ENCODE results near the gene KCTD20.

Gene KCTD20

DNA sequence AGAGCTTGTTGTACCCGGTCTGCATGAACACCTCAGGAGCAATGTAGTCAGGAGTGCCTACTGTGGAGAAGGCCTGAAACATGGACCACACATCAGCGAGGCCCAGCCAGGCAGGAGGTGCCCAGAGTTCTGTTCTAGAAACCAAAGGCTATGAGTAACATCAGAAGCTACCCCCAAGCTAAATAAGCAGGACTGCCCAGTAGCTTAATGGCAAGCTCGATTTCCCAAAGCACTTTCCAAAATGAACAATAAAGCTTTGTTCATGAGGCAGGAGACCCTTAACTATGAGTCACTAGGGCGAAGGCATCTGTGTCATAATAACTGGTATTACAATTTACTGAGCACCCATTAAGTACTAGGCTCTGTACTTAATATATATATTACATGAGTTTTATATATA lies 57.1 kb downstream of the KCTD20 start:
- DNase-seq, result no peak

DNA sequence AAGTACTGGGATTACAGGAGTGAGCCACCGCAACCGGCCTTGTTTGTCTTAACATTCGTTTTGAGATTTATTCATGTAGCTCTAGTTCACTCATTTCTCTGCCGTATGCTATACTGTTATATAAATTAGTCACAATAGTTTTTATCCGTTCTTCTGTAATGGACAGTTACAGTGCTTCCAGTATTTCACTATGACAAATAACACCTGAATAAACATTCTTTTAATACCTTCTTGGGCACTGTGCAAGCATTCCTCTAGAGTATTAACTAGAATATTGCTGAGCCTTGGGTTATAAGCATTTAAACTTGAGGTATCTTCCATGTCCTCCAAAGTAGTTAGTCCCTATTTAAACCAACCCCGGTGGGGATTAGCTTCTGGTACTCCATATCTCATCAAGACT lies 58.9 kb downstream of the KCTD20 start:
- no peak for DNase-seq

DNA sequence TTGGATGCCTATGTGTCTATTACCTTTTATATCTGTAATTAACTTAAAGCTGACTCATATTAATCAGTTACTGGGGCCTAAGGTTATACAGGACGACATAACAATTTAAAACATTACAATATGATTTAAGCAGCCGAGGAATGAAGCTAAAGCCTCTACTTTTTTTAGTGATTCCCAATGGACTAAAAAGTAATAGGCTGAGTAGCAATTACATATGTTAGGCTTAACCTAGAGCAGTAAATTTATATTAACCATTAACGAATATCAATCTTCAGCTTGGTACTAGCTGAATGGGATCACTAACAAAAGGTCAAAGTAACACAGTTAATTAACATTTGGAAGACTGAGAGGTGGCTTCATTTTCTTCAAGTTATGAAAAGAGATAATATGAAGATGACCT lies 61.4 kb downstream of the KCTD20 start:
- DNase-seq, result no peak

DNA sequence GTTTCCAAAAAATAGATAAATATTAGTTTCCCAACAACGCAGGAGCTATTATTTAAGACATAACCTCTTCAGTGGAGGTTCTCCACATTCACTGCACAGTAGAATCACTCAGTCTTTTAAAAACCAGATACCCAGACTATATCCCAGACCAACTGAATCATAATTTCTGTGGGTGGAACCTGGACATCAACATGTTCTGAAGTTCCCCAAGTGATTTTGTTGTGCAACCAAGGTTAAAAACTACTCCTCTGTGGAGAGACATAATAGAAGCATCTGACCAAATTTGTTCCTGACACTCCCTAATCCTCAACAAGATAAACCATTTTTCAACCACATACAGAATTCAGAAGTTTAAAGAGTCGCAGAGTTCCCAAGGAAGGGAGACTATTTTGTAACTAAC lies 62.2 kb downstream of the KCTD20 start:
- DNase-seq, result no peak

DNA sequence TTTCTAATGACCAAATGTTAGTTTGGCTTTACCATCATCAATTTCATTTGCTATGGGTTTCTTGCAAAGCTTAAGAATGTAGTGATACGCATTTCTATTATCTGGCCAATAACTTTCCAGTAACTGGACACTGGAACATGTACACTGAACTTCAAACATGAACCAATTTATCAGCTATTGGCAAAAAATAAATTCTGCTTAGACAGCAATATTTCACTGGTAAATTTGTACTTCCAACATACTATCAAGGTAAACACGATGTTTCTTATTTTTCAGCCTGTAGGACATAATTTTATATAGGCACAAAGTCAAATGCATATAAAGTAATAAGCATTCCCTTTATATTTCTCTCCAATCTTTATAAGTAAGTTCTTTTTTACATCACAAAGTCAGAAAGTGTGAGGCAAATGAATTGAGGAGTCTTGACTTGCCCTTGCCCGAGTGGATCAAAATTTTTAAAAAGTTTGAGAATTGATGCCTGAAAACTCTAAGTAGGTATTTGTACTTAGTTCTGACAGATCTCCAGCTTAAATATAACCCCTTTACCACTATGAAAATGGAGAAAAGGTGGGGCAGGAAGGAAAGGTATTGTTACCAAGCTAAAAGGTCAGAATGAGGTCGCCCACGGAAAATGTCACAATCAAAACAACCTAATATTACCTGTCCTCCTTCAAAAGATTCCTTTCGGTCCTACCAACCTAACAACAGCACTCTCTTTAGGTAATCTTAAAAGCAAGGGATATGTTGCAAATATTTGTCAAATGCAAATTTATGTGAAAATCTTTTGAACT lies 63.1 kb downstream of the KCTD20 start:
- DNase-seq, result no peak

DNA sequence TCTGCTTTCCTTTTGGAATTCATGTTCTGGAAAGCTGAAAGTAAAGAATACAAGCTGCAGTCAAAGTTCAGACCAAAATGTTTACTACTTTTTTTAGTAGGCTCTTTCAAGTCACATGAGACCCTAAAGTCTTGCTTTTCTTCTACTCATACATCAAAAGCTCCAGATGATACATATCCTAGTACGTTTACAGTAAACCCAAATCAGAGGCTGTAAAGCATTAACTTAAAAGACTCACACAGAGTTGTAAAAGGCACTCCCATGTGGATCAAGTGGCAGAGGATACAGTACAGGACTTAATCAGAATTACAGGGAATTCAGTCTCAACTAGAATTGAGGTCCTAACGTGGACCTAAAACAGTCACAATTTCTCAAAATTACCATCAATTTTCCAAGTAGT lies 63.8 kb downstream of the KCTD20 start:
- no peak for DNase-seq

DNA sequence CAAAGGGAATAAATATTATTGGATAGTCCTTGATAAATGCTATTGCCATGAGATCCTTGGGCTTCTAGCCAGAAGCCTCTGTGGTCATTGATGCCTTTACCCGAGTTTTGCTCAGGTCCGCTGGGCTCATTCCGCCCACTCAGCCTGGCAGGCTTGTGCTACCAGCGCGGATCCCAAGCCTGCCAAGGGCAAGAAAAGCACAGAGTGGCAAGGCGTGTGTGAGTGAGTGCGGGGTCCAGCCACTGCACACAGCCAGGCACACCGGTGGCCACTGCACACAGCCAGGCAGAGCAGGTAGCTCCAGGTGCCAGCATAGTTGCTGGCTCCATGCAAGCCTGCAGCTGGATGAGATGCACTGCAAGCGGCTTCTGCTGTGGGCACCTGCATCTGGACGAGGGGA lies 65.7 kb downstream of the KCTD20 start:
- DNase-seq, result no peak

DNA sequence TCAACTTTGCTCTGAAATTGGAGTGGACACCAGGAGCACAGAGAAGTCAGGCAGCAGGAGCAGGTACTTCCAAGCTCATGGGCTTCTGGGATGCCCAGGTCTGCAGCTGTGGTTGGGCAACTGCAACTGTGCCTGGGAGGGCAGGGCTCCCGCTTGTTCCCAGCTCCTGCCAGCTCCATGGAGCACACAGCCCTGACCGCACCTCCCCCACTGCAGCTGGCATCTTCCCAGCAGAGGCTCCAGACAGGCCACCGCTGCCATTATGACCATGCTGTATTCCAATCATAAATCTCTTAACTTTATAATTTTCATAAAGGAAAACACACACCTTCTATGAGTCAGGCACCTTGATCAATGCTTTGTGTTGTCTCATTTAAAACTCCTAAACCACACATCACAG lies 67.6 kb downstream of the KCTD20 start:
- DNase-seq, result no peak

DNA sequence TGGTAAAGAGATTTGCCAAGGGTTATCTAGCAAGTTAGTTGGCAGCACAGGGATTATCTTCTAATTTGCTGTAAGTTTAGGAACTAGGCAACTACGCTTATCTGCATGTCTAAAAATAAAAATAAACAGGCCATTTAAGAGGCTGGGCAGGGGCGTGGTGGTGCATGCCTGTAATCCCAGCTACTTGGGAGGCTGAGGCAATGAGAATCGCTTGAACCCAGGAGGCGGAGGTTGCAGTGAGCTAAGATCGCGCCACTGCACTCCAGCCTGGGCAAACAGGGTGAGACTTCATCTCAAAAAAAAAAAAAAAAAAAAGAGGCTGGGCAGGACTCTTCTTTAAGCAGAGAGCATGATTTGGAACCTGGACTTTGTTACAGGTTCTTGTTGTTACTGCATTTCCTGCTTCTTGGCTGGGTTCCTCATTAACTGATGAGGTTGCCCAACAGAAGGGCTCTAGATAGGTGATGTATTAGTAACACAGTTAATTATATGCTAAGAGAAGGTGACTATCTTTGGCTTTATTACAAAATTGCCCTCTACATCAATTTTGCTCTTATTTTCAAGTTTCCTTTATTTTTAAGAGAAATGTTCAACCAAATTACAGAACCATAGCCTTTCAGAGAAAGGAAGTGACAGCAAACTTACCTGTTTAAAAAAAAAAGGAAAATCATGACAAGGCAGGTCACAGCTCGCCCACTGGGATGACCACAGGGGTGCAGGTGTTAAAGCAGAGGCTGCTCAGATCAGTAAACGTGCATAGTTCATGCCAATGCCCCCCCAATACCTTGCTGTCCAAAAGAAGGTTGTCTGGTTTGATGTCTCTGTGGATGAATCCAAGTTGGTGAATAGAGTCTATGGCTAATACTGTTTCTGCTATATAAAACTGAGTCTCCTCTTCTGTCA lies 72.0 kb downstream of the KCTD20 start:
- no peak for DNase-seq

DNA sequence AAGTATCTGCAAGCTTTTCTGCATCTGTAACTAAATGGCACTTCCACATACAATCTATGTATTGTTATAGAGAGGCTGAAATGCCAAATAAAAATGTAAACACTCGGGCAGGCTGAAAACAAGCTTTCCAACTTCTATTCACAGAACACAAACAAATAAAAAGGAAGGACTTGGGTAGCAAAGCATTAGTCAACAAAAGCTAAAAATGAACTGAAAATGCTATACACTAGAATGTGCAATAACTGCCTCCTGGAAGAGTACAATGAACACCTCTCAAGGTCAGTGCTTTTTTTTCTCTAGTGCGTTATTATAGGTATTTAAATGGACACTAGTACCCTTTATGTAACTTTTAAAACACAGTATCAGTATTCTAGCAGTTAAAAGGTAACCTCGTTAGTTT lies 73.0 kb downstream of the KCTD20 start:
- no peak for DNase-seq

DNA sequence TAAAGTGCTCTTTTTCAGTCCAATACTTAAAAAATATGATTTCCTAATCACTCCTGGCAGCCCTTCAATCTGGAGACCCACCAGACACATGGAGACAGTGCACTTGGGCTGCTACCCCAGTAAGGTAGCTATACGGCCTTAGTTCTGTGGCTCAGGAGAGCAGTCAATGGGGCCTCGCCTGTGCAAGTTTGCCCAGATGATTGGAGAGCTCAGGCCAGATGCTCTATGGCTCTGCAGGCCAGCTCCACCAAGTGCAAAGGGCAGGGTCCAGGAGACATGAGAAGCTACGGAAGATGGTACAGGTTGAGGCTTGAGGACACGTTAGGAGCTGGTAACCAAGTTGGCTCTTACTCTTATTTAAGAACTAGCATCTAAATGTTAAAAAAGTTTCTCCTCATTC lies 73.8 kb downstream of the KCTD20 start:
- DNase-seq, result no peak

DNA sequence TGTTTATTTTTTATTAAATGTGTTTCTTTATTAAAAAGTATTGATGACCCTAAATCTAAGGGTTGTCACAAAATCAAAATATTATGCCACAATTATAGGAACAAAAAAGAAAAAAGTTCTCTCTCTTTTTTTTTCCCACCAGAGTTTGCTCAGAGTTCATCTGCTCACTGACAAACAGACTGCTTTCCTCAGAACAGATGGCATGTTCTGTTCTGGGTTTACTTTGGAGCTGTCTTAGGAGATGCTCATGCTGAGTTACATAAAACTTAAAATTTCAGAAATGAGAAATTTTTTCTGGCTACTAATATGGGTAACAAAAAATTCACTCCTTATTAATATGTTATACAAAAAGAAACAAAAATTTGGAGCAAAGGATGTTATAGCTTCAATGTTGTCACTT lies 74.2 kb downstream of the KCTD20 start:
- no peak for DNase-seq

DNA sequence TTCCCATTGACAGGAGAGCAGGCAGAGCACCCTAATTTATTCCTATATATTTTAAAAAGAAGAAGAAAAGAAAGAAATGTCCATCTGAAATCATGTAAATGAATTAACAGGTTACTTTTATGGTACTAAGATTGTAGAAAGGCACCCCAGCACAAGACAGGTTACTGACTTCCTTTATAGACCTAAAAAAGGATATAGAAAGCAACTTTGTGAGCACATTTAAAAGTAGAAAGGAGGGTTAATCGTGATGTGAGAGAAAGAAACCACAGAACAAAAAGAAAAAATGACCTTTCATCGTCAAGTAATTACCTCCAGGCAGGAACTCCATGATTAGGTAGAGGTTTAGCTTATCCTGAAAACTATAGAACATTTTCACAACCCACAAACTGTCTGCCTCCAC lies 74.6 kb downstream of the KCTD20 start:
- no peak for DNase-seq

DNA sequence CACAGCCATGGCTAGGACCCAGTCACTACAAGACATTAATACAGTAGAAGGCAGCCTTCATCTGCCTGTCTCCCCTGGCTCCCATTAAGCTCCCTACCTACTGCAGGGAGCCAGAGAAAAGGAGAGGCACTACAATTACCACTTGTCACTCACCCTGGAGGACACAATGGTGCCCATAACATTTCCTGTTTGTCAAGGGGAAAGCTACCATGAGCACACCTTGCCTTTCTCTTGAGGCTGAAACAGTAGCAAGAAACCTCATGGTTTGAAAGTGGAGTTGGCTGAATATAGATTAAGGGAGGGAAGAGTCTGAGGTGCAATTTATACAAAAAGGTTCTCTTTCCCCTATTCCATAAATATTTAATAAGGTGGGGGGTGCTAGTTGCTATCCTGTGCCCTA lies 76.6 kb downstream of the KCTD20 start:
- no peak for DNase-seq

DNA sequence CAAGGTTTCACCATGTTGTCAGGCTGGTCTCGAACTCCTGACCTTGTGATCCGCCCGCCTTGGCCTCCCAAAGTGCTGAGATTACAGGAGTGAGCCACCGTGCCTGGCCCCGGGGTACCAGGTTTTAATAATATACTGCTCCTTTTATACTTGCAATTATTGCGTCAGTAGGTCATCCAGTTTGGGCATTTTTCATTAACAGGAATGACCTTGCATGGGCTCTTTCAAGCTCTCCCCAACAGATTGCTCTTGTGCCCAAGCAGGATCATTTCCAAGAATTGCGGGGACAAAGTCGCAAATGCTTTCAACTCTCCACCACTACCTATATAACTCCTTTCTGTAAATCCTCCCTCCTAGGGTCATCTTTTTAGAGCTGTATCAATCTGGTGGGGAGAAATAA lies 80.7 kb downstream of the KCTD20 start:
- DNase-seq, result no peak

DNA sequence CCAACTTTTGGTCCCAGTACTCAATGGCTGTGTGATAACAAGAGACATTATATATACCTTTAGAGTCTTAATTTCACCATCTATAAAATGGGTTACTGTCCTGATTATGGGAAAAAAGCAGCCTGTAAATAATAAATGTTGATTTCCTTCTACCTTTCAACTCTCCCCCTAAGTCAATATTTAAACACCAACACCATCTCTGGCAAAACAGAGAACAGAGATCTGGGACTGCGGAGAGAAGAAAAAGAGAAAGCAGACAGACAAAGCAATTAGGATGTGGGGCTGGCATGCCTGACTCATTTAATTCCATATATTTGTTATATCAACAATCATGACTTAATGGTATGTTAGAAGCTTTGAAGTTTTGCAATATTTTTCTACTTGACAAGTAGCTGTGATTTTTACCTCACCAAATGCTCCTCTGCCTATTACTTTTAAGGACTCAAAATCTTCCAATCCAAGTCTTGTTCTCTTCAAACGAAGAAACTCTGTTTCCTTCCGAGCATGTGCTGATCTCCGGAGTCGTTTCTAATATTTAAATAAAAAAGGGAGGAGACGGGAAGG lies 81.2 kb downstream of the KCTD20 start:
- DNase-seq, result no peak

DNA sequence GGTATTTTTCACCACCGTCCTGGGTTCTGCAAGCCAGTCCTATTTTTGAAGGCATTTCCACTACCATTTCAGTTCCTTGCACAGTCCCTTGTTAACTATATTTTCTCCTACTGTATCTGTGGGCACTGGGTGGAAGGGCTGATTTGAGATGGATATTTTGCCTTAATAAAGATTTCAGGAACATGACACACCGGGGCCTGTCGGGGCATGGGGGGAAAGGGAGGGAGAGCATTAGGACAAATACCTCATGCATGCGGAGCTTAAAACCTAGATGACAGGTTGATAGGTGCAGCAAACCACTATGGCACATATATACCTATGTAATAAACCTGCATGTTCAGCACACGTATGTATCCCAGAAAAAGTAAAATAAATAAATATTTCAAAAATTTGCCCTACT lies 82.1 kb downstream of the KCTD20 start:
- DNase-seq, result no peak

DNA sequence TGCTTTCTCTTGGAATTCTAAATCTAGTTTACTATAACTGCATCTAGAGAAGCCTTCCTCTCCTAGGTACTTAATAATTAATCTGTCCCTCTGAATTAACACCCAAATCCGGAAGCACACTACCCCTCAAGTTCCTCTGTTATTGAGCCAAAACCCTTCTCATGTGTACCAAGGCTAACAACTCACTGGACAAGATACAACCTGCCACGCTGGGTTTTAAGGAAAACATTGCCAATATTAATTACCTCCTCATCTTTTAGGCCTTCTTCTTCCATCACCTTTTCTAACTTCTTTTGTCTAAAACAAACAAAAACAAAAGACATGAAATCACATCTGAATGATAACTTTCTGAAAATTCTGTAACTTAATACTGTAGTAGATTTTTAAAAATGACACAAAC lies 82.5 kb downstream of the KCTD20 start:
- DNase-seq, result no peak

DNA sequence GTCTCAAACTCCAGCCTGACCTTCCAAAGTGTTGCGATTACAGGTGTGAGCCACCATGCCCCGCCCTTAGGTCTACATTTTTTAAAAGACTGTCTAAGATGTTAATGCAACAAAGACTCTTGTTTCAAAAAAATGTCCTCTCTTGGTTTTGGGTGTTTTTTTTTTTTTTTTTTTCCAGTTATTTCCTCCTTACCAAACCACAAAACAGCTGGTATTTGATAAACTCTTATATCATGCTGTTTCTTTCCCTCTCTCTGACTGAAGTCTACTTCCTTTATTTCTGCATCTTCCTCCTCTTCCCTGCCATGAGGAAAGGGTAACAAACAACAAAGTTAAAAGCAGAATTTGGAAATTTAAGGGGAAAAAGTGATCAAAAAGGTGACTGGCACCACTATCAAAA lies 83.3 kb downstream of the KCTD20 start:
- DNase-seq, result no peak

DNA sequence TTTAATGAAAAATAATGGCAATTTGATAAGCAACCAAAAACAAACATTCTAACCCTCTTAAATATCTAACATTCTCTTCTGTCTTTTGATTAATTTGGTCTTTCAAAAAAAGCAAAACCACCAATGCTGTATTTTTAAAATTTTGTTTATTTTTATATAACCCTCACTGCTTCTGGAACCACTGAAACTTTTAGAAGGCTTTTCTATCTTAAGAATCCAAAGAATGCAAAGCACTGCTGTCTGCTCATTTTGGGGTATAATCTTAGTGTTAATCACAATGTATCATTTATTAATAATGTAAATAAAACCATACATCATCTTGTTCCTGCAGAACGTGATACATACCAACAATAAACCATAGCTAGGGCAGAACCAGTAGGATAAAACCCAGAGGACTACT lies 90.5 kb downstream of the KCTD20 start:
- no peak for DNase-seq

DNA sequence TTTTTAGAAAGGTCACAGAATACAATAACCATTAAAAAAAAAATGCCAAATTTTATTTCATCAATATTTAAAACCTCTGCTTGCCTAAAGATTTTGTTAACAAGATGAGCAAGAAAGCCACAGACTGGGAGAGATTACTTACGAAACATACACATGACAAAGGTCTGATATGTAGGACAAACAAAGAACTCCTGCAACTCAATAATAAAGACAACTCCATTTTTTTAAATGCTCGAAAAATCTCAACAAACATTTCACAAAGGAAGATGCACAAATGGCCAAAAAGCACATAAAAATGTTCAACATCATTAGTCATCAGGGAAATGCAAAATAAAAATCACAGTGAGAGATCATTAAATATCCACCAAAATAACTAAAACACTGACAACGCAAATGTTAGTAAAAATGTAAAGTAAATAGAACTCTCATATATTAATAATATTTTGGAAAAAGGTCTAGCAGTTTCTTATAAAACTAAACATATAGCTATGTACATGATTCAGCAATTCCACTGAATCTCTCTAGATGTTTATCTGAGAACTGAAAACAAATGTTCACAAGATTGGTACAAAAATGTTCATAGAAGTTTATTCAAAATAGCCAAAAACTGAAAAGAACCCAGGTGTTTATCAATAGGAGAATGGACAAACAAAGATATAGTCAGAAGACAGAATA lies 94.2 kb downstream of the KCTD20 start:
- DNase-seq, result no peak

DNA sequence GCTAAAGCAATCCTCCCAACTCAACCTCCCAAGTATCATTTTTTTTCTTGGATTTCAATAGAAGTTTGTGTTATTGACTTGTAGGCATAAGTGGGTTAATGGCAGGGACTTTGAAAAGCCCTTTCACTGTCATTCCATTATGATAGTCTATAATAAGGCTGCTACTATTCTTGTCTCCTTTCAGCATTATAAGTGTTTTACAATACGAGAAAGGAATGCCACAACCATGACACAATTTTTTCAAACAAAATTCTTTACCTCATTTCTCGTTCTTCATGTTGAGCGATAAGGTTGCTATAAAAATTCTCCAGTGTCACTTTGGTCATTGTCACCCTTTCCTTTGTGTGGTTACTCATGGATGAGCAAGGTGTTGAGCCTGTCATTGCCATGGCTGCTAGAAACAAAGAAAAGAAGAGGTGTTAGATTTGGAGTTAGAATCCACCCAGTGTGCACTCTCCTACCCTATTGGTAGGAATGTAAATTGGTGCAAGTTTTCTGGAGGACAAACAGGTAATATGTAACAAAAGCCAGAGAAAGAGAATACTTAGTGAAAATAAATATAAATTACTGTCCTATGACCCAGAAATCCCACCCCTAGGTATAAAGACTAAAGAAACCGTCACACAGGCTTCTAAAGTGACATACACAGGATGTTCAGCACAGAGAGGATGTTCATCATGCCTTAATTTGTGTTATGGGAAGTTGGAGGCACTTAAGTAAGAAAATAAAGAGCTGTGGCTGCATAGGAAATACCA lies 97.2 kb downstream of the KCTD20 start:
- DNase-seq, result no peak

Data from midbrain (tissue), 1 donor.